Dermis blood vessel endothelial cell (primary cell): ENCODE measurements around the gene TXNIP. TPM values are rescaled to one million over a fixed set of nuclear protein-coding genes. Genes with fewer than 3 reads are reported as not detected.
"Not testable (repeated sequence)": the region's sequence is repeated elsewhere in the genome, so short reads cannot be mapped to it uniquely, and the experiment has no call there.

Experiments used
- DNase-seq: peaks from one replicate; pipeline ENCODE4 v3.0.0; 2010
- total RNA-seq: library from RNA; depleted of rRNA; stranded (reverse); fragments of >200 nt; gene quantifications from 2 replicates; pipeline ENCODE4 v1.2.3, GENCODE V29; 2014

TXNIP gene, protein sequence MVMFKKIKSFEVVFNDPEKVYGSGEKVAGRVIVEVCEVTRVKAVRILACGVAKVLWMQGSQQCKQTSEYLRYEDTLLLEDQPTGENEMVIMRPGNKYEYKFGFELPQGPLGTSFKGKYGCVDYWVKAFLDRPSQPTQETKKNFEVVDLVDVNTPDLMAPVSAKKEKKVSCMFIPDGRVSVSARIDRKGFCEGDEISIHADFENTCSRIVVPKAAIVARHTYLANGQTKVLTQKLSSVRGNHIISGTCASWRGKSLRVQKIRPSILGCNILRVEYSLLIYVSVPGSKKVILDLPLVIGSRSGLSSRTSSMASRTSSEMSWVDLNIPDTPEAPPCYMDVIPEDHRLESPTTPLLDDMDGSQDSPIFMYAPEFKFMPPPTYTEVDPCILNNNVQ
- 108 and 151 TPM in 2 replicates for total RNA-seq

DNA sequence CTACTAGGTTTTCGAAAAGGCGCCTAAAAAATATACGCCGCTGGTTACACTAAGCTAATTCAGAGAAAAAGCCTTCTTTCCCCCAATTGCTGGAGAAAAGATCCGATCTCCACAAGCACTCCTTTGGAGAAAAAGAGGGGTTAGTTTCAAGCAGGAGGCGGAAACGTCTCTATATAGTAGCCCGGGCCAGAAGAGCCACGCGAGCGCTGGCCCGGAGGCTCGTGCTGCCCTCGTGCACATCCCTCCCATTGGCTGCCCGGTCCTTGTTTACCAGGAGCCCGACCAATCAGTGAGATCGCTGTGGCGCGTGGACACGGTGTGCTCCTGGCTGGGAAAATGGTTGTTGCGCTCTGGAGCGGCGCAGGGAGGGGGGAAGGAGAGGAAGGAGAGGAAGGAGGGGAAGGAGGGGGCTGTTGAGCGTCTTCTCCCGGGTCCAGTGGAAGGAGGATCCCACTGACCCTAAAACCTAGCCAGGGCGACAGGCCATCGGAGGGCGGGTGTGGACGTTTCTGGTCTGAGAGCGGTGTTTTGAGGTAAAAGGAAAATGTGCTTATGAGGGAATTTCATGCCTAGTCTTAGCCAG is at the start of gene TXNIP:
TXNIP (minus strand) TSS at position 147 of the 583 bp plus-strand sequence. CDS start 313 bp downstream, outside the sequence.
- DNase-seq, result peak; percentile 98

DNA sequence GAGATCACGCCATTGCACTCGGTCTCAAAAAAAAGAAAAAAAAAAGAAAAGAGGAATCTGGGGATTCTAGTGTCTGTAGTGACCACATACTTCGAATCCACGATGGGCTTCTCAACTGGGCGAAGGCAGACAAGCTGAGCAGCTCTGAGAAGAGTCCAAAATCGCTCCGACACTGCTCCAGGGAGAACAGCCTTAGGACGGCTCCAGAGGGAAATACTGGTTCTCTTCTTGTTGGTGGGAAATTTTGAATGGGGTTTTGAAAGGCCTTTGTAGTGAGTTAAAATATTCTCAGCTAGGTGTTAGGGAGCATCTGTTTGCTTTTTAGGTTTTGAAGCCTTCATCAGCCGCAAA is 43.4 kb upstream of the TXNIP start:
- DNase-seq, result no peak

DNA sequence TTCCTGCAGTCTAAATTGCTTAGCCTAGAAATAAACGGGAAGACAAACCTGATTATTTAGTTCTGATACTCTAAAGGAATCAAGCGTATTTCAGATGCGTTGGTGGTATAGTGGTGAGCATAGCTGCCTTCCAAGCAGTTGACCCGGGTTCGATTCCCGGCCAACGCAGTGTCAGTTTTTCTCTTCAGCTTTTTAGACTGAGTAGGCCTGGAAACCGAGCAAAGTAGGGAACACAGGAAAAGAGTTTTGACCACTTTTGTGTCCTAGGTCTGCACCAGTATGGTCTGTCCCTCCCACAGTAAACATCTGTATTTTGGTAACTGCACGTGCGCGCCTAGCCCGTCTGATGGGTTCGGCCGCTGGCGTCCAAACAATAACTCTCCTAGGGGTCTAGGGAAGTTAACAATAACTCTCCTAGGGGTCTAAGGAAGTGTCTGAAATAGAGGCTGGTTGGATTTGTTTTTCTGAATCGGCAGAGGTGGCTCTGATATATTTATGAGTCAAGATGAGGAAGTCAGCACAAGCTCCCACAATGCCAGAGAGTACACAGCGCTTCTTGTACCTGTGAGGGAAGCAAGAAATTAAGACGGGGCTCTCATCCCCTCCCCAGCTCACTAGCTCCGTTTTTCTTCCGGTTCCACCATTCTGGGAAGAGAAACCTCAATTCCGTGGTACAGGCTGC is 40.7 kb upstream of the TXNIP start:
- peak; percentile 85 for DNase-seq

DNA sequence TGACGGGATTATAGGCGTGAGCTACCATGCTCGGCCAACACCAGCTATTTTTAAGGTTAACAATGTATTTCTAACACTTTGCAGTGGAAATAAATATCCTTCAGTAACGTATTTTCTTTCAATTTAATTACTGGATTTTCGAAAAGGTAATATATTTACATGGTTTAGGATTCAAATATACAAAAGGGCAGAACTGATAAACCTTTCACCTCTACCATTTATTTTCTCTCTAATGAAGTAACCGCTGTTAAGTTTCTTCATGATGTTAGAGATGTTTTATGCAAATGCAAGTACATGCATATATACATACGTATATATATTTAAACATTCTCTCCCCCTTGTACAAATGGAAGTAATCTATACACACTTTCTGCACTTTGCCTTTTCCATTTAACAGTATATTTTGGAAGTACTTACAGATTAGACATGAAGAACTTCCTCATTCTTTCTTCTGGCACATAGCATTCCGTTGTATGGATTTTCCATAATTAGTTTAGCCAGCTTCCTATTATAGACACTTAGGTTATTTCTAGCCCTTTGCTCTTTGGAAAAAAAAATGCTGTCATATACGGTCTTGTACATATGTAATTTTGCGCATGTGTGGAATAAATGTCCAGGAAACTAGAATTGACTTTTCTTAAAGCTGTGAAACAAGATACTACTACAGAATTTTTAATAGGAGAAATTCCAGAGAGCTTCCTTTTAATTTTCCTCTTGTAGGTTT is 40.0 kb upstream of the TXNIP start:
- DNase-seq, result no peak

DNA sequence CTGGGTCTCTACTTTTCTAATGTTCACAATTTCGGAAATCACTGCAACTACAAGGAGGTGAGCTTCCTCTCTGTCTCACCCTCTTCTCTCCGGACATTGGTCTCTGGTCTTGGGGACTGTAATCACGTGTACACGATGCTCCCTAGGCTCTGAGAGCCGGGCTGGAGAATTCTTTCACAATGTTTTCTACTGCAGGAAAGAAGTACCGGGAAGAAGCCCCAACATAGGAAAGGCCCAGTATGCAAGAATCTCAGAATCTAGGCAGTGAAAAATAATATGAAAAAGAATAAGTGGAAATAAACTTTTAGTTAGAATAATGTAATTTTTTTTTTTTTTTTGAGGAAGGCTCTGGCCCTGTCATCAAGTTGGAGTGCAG is 38.7 kb upstream of the TXNIP start:
- peak; percentile 23 for DNase-seq

DNA sequence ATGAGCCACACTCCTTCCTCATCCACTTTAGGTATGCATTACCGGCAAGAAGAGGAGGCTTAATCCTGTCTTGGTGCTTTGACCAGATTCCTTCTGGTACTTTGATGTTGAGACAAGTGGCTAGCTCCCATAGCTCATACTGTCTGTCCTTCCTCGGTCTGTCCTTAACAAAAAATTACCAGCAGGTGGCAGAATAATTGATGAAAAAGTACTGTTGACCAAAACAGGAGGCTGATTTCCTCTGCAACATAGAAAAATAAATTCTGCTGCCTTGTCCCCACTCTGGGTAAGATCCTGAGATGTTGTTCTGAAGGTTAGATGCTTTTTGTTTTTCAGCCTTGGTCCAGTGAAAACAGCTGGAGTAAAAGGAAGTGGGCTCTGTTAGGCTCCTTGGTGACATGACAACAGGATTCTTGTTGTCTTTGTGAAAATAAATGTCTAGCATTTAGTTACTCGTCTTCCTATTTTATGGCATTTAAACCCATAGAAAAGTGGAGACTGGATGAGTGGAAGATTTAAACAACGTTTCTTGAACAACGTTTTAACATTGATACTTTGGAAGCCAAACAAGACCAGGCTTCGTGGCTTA is 36.3 kb upstream of the TXNIP start:
- DNase-seq, result peak; percentile 73

DNA sequence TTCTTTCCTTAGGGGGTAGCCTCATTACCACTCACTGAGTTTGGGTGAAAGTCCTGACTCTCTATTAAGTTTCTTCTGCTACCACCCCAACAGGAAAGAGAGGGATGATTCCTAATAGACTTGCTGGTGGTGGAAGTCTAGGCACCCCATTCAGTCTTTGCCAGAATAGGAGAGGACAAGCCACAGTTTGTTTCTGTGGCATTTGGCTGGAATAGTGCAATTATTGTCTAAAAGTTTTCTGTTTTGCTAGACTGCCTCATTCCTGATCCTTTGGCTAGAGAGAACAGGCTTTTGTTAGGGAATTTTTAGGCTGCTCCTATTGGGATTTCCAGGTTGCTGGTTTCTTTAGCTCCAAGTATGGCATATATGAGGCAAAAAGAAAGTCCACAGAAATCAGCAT is 35.1 kb upstream of the TXNIP start:
- DNase-seq, result no peak

DNA sequence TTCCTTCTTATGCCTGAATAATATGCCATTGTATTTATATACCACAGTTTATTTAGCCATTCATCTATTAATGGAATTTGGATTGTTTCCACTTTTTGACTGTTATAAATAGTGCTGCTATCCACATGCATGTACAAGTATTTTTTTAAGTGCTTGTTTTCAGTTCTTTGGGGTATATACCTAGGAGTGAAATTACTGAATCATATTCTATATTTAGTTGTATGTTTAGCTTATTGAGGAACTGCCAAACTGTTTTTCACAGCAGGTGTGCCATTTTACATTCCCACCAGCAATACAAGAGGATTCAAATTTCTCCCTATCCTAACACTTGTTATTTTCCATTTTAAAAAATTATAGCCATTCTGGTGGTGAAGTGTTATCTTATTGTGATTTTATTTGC is 32.7 kb upstream of the TXNIP start:
- no peak for DNase-seq

DNA sequence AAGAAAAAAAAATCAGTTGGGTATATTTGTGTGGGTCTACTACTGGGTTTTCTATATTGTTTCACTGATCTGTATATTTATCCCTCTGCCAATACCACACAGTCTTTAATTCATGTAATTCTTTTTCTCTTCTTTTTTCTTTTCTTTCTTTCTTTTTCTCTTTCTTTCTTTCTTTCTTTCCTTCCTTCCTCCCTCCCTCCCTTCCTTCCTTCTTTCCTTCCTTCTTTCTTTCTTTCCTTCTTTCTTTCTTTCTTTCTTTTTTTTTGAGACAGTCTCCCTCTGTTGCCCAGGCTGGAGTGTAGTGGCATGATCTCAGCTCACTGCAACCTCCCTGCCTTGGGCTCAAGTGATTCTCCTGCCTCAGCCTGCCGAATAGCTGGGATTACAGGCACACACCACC is 30.3 kb upstream of the TXNIP start:
- not testable (repeated sequence) for DNase-seq

DNA sequence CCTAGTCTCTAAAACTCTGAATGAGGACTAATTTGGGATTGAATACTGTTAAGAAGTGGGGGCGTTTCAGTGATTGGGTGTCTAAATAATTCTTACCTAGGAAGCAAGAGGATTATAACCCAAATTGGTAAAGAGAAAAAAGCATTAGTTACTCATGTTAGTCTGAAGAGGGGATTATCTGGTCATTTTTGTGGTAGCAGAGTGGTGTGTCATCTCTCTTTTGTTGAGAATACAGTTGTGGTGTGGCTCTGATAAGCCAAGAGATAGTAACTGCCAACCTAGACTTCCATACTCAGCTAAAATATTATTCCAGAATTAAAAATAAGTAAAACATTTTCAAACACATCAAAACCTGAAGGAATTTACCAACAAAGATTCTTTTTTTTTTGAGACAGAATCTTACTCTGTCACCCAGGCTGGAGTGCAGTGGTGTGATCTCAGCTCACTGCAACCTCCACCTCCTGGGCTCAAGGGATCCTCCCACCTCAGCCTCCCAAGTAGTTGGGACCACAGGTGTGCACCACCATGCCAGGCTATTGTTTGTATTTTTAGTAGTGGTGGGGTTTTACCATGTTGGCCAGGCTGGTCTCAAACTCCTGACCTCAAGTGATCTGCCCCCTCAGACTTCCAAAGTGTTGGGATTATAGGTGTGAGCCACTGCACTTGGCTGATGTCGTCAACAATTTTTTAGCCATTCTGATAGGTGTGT is 29.6 kb upstream of the TXNIP start:
- DNase-seq, result not testable (repeated sequence)

DNA sequence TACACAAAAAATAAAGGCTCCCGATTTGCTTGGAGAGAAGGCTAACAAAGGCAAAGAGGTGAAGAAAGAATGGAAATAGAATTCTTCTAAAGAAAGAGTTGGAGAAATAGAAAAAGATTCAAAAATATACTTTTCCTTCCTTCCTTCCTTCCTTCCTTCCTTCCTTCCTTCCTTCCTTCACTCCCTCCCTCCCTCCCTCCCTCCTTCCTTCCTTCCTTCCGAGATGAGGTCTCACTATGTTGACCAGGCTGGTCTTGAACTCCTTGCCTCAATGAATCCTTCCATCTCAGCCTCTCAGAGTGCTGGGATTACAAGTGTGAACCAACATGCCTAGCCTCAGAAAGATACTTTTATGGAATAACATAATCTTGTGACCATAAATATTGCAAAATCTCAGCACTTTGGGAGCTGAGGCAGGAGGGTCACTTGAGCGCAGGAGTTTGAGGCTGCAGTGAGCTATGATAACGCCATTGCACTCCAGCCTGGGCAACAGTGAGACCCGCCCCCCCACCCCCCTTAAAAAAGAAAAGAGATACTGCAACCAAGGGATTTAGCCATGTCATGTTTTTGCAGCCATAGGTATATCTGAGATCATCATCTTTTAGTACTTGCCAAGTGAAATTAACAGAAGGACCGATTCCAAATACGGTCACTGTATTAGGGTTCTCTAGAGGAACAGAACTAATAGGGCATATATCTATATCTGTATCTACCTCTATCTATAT is 26.2 kb upstream of the TXNIP start:
- no peak for DNase-seq

DNA sequence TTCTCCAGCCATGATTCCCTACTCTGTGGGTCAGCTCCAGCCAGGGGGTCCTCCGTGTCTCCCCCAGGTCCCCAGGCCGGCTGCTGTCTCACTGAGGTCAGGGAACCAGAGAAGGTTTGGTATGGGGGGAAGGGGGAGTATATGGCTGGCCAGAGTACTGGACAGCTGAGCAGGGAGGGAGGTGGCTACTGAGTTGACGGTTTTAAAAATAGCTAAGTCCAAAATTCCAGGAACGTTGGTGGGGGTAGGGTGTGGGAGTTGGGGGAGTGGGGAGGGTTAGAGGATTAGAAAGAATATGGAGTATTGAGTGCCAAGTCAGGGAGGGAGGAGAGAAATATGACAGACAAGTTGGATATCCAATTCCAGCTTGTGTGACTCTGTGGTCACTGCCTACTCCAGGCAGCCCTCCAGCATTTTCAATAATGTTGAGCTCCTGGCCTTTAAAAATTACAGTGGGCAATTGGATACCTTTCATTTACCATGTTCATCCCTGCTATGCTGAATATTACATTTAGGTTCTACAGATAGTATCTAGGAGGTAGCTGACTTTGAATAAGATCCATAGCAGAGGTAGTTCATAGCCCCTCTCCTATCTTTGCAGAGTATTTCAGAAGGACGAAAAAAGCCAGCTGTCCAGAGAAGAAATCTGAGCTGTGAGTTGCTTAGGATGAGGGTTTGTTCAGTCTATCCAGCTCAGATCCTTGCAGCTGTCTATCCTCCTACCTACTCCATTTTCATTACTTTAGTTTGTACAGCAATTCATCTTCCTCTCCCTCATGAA is 25.4 kb upstream of the TXNIP start, which contains the start of gene HJV:
HJV (minus strand) TSS at position 114 of the 781 bp plus-strand sequence. CDS start 1,504 bp downstream, outside the sequence.
- no peak for DNase-seq

DNA sequence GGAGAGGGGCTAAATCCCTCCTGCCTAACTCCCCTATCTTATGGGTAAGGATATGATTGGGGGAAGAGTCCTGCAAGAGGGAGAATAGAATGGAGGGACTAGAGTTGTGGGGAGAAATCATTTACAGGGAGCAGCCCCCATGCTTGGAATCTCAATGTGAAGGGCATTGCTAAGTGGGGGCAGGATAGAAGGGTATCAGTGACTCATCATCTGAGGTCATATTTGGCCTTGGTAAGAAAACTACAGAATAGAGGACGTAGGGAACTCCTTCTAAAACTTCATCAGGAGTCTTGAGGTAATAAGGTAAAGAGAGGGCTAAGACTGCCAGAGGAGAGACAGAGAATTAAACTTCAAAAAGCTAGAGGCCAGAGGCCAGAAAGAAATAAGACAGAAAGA is 24.7 kb upstream of the TXNIP start:
- no peak for DNase-seq

DNA sequence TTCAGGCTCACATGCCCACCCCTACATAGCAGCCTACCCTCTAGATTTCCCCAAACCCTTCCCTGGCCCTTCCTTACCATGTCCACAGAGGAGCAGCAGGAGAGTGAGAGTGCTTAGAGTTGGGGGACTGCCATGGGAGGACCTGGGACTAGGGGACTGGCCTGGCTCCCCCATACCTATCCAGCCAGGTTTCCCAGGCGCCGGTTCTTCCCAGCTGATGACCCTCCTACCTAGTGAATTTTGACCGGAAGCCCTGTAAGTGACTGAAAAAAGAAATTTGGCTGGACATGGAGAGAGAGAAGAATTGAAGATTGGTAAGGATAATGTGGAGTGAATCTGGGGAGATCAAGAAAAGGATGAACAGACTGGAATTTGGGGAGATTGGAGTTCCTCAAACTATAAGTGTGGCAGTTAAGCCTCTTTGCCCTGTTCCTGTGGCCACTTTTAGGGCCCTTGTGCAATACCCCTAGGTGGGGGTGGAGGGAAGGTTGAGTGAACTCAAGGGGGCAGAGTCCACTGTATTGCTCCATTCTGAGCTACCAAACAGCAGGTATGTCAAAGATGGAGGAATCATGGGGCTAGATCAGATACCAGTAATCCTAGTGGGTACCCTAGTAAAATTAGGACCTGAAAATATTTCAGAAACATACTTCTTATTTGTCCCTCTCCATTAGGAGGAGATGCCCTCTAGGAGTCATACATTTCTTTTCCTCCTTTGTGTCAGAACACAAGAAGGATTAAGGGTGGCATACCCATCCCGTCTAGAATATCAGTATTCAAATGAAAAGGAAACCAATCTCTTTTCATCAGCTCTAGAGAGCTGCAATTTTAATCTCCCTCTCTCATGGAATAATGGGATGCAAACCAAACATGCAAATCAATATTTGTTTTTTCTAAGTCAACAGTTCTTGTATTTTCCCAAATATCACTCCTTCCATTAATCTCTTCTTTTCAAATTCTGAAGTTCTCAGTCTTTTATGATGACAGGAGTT is 24.0 kb upstream of the TXNIP start:
- DNase-seq, result no peak

DNA sequence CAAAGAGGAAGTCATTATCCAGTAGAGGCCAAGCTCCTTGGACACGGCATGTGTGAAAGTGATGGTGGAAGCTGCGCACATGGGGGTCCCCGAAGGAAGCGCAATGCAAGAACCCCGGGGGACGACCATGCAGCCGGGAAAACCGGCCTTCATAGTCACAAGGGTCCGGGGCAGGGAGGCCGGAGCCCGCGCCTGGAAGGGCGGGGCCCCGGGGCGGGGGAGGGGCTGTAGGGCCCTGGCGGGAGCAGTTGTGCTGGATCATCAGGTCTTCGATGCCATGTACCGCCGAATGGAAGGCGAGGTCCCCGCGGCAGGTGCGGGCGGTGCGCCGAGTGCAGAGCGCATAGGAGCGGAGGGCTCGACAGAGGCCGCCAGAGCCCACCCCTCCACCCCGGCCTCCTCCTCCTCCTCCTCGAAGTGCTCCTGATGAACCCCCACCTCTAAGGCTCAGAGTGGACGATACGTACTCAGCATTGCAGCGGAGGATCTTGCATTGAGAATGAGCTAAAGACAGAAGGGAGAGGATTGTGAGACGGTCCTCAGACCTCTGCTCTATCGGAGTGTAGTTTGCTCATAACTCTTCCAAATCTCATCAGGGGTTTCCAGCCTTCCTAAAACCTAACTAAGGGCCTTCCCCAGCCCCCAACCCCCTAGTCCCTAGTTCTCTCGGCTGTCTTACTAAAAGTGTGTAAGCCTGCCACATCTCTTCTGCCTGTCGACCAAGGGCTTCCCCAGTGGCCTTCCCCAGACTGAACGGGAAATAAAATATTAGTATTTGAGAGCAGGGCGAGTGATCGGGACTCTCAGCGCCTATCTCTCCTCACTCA is 23.1 kb upstream of the TXNIP start:
- DNase-seq, result no peak

DNA sequence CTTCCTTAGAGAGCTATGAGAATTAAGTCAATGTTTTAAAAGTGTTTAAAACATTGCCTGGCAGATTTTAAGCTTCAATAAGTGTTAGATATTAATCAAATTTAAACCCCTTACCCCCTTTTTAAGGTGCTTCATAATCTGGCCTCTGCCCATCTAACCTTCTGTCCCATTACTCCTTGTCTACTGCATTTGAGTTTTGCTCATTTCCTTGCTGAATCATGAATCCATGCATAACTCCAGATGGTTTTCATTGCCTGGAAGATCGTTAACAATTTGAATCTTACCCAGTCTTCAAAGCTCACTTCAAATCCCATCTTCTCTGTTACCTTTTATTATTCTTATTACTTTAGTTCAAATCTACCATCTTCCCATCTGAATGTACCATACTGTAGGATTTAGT is 20.5 kb upstream of the TXNIP start:
- no peak for DNase-seq

DNA sequence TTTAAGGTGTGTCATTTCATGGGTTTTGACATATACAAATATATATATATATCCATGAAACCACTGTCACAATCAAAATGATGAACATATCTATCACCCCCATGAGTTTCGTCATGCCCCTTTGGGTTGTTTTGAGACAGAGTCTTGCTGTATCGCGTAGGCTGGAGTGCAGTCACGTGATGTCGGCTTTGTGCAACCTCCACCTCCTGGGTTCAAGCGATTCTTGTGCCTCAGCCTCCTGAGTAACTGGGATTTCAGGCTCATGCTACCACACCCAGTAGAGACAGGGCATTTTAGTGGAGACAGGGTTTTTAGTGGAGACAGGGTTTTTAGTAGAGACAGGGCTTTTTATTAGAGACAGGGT is 17.2 kb upstream of the TXNIP start:
- no peak for DNase-seq
